ENCODE data around the gene ZNF337. TPM values are rescaled to one million over a fixed set of nuclear protein-coding genes. Genes with fewer than 3 reads are reported as not detected.
"Not testable (repeated sequence)": the region's sequence is repeated elsewhere in the genome, so short reads cannot be mapped to it uniquely, and the experiment has no call there.

ZNF337 gene
- total and polyA plus RNA-seq, 2 of the 13 experiments (the other 11 are each of a cell fraction or from before 2014, with no cell fraction given), result 17.0 to 19.6 TPM

DNA sequence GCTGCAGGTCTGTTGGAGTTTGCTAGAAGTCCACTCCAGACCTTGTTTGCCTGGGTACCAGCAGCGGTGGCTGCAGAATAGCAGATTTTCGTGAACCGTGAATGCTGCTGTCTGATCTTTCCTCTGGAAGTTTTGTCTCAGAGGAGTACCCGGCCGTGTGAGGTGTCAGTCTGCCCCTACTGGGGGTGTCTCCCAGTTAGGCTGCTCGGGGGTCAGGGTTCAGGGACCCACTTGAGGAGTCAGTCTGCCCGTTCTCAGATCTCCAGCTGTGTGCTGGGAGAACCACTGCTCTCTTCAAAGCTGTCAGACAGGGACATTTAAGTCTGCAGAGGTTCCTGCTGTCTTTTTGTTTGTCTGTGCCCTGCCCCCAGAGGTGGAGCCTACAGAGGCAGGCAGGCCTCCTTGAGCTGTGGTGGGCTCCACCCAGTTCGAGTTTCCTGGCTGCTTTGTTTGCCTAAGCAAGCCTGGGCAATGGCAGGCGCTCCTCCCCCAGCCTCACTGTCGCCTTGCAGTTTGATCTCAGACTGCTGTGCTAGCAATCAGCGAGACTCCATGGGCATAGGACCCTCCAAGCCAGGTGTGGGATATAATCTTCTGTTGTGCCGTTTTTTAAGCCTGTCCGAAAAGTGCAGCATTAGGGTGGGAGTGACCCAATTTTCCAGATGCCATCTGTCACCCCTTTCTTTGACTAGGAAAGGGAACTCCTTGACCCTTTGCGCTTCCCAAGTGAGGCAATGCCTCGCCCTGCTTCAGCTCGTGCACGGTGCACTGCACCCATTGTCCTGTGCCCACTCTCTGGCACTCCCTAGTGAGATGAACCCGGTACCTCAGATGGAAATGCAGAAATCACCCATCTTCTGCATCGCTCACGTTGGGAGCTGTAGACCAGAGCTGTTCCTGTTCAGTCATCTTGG, 22.5 kb upstream of the ZNF337 start (continued):
- TF ChIP-seq, protein P1, sequence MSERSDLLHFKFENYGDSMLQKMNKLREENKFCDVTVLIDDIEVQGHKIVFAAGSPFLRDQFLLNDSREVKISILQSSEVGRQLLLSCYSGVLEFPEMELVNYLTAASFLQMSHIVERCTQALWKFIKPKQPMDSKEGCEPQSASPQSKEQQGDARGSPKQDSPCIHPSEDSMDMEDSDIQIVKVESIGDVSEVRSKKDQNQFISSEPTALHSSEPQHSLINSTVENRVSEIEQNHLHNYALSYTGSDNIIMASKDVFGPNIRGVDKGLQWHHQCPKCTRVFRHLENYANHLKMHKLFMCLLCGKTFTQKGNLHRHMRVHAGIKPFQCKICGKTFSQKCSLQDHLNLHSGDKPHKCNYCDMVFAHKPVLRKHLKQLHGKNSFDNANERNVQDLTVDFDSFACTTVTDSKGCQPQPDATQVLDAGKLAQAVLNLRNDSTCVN (CRISPR knock-in tag; IDR thresholded peaks at IDR 0.05; ENCODE audit: borderline replicate concordance), result 0 out of 2 replicates have a peak, but pooled peaks have one; percentile 28
- peak; percentile 58 for TF ChIP-seq ZNF629 (CRISPR knock-in tag; conservative IDR thresholded peaks at IDR 0.05)
- TF ChIP-seq SP4 (CRISPR knock-in tag; IDR thresholded peaks at IDR 0.05), result peak; percentile 61; the same call in 1 of the 2 replicates
- TF ChIP-seq, protein P2, sequence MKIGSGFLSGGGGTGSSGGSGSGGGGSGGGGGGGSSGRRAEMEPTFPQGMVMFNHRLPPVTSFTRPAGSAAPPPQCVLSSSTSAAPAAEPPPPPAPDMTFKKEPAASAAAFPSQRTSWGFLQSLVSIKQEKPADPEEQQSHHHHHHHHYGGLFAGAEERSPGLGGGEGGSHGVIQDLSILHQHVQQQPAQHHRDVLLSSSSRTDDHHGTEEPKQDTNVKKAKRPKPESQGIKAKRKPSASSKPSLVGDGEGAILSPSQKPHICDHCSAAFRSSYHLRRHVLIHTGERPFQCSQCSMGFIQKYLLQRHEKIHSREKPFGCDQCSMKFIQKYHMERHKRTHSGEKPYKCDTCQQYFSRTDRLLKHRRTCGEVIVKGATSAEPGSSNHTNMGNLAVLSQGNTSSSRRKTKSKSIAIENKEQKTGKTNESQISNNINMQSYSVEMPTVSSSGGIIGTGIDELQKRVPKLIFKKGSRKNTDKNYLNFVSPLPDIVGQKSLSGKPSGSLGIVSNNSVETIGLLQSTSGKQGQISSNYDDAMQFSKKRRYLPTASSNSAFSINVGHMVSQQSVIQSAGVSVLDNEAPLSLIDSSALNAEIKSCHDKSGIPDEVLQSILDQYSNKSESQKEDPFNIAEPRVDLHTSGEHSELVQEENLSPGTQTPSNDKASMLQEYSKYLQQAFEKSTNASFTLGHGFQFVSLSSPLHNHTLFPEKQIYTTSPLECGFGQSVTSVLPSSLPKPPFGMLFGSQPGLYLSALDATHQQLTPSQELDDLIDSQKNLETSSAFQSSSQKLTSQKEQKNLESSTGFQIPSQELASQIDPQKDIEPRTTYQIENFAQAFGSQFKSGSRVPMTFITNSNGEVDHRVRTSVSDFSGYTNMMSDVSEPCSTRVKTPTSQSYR (CRISPR knock-in tag; IDR thresholded peaks at IDR 0.05; ENCODE audit: borderline replicate concordance), result peak; percentile 91
- peak; percentile 52; the same call in 1 of the 2 replicates for TF ChIP-seq ZNF143 (CRISPR knock-in tag; IDR thresholded peaks at IDR 0.05)
- TF ChIP-seq, protein P3, sequence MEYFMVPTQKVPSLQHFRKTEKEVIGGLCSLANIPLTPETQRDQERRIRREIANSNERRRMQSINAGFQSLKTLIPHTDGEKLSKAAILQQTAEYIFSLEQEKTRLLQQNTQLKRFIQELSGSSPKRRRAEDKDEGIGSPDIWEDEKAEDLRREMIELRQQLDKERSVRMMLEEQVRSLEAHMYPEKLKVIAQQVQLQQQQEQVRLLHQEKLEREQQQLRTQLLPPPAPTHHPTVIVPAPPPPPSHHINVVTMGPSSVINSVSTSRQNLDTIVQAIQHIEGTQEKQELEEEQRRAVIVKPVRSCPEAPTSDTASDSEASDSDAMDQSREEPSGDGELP (IDR thresholded peaks at IDR 0.05; ENCODE audit: borderline replicate concordance, low read depth), result peak; percentile 28; the same call in 1 of the 2 replicates
- TF ChIP-seq ZNF891 (CRISPR knock-in tag; IDR thresholded peaks at IDR 0.05), result peak; percentile 51; the same call in 1 of the 2 replicates
- TF ChIP-seq ZBTB7A (CRISPR knock-in tag; IDR thresholded peaks at IDR 0.05), result peak; percentile 75
- not testable (repeated sequence) for TF ChIP-seq NONO (IDR thresholded peaks at IDR 0.05)
- 0 out of 2 replicates have a peak, but pooled peaks have one; percentile 29 for TF ChIP-seq NONO (CRISPR knock-in tag; conservative IDR thresholded peaks at IDR 0.05)
- peak; percentile 62; the same call in 1 of the 2 replicates for TF ChIP-seq KDM2A (CRISPR knock-in tag; IDR thresholded peaks at IDR 0.05; ENCODE audit: borderline replicate concordance, low read depth)
- TF ChIP-seq, protein P4, sequence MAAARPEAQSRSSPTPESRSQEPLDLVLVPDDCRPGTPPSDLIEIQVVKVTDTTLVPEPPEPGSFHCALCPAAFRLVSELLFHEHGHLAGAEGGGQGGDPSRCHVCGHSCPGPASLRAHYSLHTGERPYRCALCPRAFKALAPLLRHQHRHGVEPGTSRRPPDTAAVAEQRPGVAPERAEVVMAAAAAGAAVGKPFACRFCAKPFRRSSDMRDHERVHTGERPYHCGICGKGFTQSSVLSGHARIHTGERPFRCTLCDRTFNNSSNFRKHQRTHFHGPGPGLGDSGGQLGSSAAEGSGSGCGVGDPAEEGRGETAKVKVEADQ (CRISPR knock-in tag; IDR thresholded peaks at IDR 0.05; ENCODE audit: borderline replicate concordance), result 0 out of 2 replicates have a peak, but pooled peaks have one; percentile 39
- TF ChIP-seq PHF20 (CRISPR knock-in tag; IDR thresholded peaks at IDR 0.05), result 0 out of 2 replicates have a peak, but pooled peaks have one; percentile 41
- peak; percentile 95 for TF ChIP-seq SP5 (CRISPR knock-in tag; IDR thresholded peaks at IDR 0.05; ENCODE audit: borderline replicate concordance, low read depth)
- peak; percentile 13; the same call in 1 of the 2 replicates for TF ChIP-seq CBX5 (CRISPR knock-in tag; IDR thresholded peaks at IDR 0.05; ENCODE audit: borderline replicate concordance)
- TF ChIP-seq ZNF292 (CRISPR knock-in tag; IDR thresholded peaks at IDR 0.05; ENCODE audit: borderline replicate concordance, low read depth), result peak; percentile 99; the same call in 1 of the 2 replicates
- TF ChIP-seq SAP130 (CRISPR knock-in tag; IDR thresholded peaks at IDR 0.05; ENCODE audit: low read depth), result peak; percentile 62
- 0 out of 2 replicates have a peak, but pooled peaks have one; percentile 13 for TF ChIP-seq NCOA2 (CRISPR knock-in tag; IDR thresholded peaks at IDR 0.05)
- 0 out of 2 replicates have a peak, but pooled peaks have one; percentile 17 for TF ChIP-seq FOXO1 (CRISPR knock-in tag; IDR thresholded peaks at IDR 0.05)
- peak; percentile 44; the same call in 1 of the 2 replicates for TF ChIP-seq KMT2B (CRISPR knock-in tag; IDR thresholded peaks at IDR 0.05)
- 0 out of 2 replicates have a peak, but pooled peaks have one; percentile 46 for TF ChIP-seq ZNF564 (CRISPR knock-in tag; IDR thresholded peaks at IDR 0.05)
- TF ChIP-seq POGZ (CRISPR knock-in tag; IDR thresholded peaks at IDR 0.05), result 0 out of 2 replicates have a peak, but pooled peaks have one; percentile 59
- TF ChIP-seq SMAD1 (CRISPR knock-in tag; IDR thresholded peaks at IDR 0.05; ENCODE audit: borderline replicate concordance, low read depth), result peak; percentile 49; the same call in 1 of the 2 replicates
